Ecto neural progenitor cell (in vitro differentiated cells): ENCODE results near the gene COL23A1.
"Not testable (repeated sequence)": the region's sequence is repeated elsewhere in the genome, so short reads cannot be mapped to it uniquely, and the experiment has no call there.

Source experiments
- DNase-seq: peaks from one replicate; pipeline ENCODE4 v3.0.0-alpha.2; 2018; ENCODE audit warnings: low spot score

Gene COL23A1

GRCh38 chr5:178302321-178302720 lies 287.9 kb downstream of the COL23A1 start:
- not testable (repeated sequence) for DNase-seq

GRCh38 chr5:178301641-178302040 lies 288.6 kb downstream of the COL23A1 start:
- no peak for DNase-seq

- no peak for DNase-seq
These were observed 291.8 kb downstream of the COL23A1 start for GRCh38 chr5:178298283-178298807.

GRCh38 chr5:178297751-178298150 lies 292.4 kb downstream of the COL23A1 start:
- no peak for DNase-seq

GRCh38 chr5:178296066-178296465 lies 294.1 kb downstream of the COL23A1 start:
- no peak for DNase-seq

- DNase-seq = no peak
These were observed 294.6 kb downstream of the COL23A1 start for GRCh38 chr5:178295589-178295988.

GRCh38 chr5:178293815-178294214 lies 296.4 kb downstream of the COL23A1 start:
- DNase-seq = no peak

GRCh38 chr5:178293400-178293799 lies 296.8 kb downstream of the COL23A1 start:
- no peak for DNase-seq

- DNase-seq = no peak
These were observed 297.4 kb downstream of the COL23A1 start for GRCh38 chr5:178292826-178293205.

GRCh38 chr5:178291969-178292825 lies 298.0 kb downstream of the COL23A1 start:
- no peak for DNase-seq

GRCh38 chr5:178291161-178291561 lies 299.0 kb downstream of the COL23A1 start:
- no peak for DNase-seq

- DNase-seq = no peak
These were observed 299.8 kb downstream of the COL23A1 start for GRCh38 chr5:178290376-178290775.

- no peak for DNase-seq
These were observed 300.8 kb downstream of the COL23A1 start for GRCh38 chr5:178289438-178289837.

GRCh38 chr5:178288401-178289368 lies 301.5 kb downstream of the COL23A1 start:
- DNase-seq = no peak

GRCh38 chr5:178287791-178288105 lies 302.4 kb downstream of the COL23A1 start:
- DNase-seq = no peak

GRCh38 chr5:178287091-178287790 lies 303.0 kb downstream of the COL23A1 start:
- no peak for DNase-seq

- no peak for DNase-seq
These were observed 303.7 kb downstream of the COL23A1 start for GRCh38 chr5:178286226-178287090.

- no peak for DNase-seq
These were observed 304.6 kb downstream of the COL23A1 start for GRCh38 chr5:178285399-178286225.

- DNase-seq = no peak
These were observed 305.2 kb downstream of the COL23A1 start for GRCh38 chr5:178284996-178285395.

- DNase-seq = no peak
These were observed 306.0 kb downstream of the COL23A1 start for GRCh38 chr5:178284093-178284675.
